LNCAP (cell line): ENCODE data around the gene DUSP3.

Experiments
- CTCF ChIP-seq: fragments of 450-650 bp; IDR thresholded peaks from 2 replicates; pipeline ENCODE4 v1.5.1; 2017; ENCODE audit warnings: mild to moderate bottlenecking

Gene DUSP3

GRCh38 chr17:43818966-43819365, 40.2 kb upstream of the DUSP3 start:
- TF ChIP-seq CTCF, result no peak

- TF ChIP-seq CTCF, result no peak
Observed at GRCh38 chr17:43817826-43818225, 39.0 kb upstream of the DUSP3 start.

GRCh38 chr17:43816336-43817320, 37.9 kb upstream of the DUSP3 start:
- no peak for TF ChIP-seq CTCF

GRCh38 chr17:43814714-43815113, 35.9 kb upstream of the DUSP3 start:
- no peak for TF ChIP-seq CTCF

GRCh38 chr17:43814026-43814425, 35.2 kb upstream of the DUSP3 start:
- TF ChIP-seq CTCF, result no peak

- TF ChIP-seq CTCF, result no peak
Observed at GRCh38 chr17:43813386-43813785, 34.6 kb upstream of the DUSP3 start.

- TF ChIP-seq CTCF, result no peak
Observed at GRCh38 chr17:43812396-43813265, 33.9 kb upstream of the DUSP3 start.
